HUES6 (cell line): ENCODE data around the gene GPR26.

ENCODE experiments used
- H3K27ac ChIP-seq: 2 replicates; pipeline ENCODE4 v1.7.0; 2013; ENCODE audit warnings: low read depth, mild to moderate bottlenecking, low read length, inconsistent platforms
- H3K27me3 ChIP-seq: 2 replicates; pipeline ENCODE4 v1.6.1; 2013; ENCODE audit warnings: low read length; ENCODE audit not compliant: control insufficient read depth, insufficient read depth
- H3K36me3 ChIP-seq: 2 replicates; pipeline ENCODE4 v1.6.1; 2013; ENCODE audit warnings: low read length; ENCODE audit not compliant: control insufficient read depth, insufficient read depth
- H3K4me1 ChIP-seq: 2 replicates; pipeline ENCODE4 v1.6.1; 2013; ENCODE audit warnings: low read length; ENCODE audit not compliant: control insufficient read depth, insufficient read depth
- H3K4me3 ChIP-seq: 2 replicates; pipeline ENCODE4 v1.5.1; 2013; ENCODE audit warnings: low read depth, low read length
- H3K9ac ChIP-seq: one replicate; pipeline ENCODE4 v1.6.1; 2013; ENCODE audit warnings: mild to moderate bottlenecking, low read length
- H3K9me3 ChIP-seq: 2 replicates; pipeline ENCODE4 v1.6.1; 2013; ENCODE audit warnings: low read depth, low read length; ENCODE audit not compliant: control insufficient read depth, insufficient read depth

The GPR26 gene

GRCh38 chr10:123677556-123677955, 11.4 kb downstream of the GPR26 start:
- H3K9me3 ChIP-seq: no peaks in the 10 kb centered on the region
- H3K4me3 ChIP-seq: no peak overlapping the region
- H3K36me3 ChIP-seq: no peaks in the 10 kb centered on the region
- H3K4me1 ChIP-seq: no peaks in the 10 kb centered on the region
- H3K27ac ChIP-seq: no peak overlapping the region
- no peak overlapping the region for H3K9ac ChIP-seq
- H3K27me3 ChIP-seq: no peaks in the 10 kb centered on the region; the same call in 1 of the 2 replicates

GRCh38 chr10:123678376-123678775, 12.2 kb downstream of the GPR26 start:
- no peaks in the 10 kb centered on the region; the same call in 1 of the 2 replicates for H3K27me3 ChIP-seq
- H3K9me3 ChIP-seq: no peaks in the 10 kb centered on the region
- no peaks in the 10 kb centered on the region for H3K4me1 ChIP-seq
- H3K4me3 ChIP-seq: no peak overlapping the region
- H3K27ac ChIP-seq: no peak overlapping the region
- H3K9ac ChIP-seq: no peak overlapping the region
- no peaks in the 10 kb centered on the region for H3K36me3 ChIP-seq

- Histone ChIP-seq H3K36me3 (no peaks in the 10 kb centered on the region), H3K27me3 (no peaks in the 10 kb centered on the region)
Observed at GRCh38 chr10:123681285-123681684, 15.1 kb downstream of the GPR26 start.

DNA sequence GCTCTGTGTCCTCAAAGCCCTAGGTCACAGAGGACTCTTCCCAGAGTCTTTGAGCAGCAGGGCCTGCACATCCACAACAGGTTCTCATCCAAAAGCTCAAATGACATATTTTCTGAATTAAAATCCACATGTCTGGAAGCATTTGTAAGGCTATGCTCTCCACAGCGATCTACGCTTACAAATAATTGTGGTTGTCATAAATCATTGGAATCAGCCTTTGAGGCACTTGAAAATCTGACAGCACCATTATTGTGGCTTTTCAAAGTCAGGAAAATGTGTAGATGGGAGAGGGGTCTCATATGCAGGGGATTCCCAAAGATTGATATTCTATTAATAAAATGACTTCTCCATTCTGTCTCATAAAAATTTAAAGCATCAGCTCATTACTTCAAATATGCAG, 16.3 kb downstream of the GPR26 start:
- H3K27me3 ChIP-seq: no peaks in the 10 kb centered on the region
- no peak overlapping the region for H3K27ac ChIP-seq
- H3K36me3 ChIP-seq: no peaks in the 10 kb centered on the region
- H3K9me3 ChIP-seq: no peaks in the 10 kb centered on the region
- no peaks in the 10 kb centered on the region for H3K4me1 ChIP-seq
- no peak overlapping the region for H3K9ac ChIP-seq
- no peak overlapping the region for H3K4me3 ChIP-seq

More at GRCh38 chr10:123681285-123681684, 15.1 kb downstream of the GPR26 start:
- Histone ChIP-seq H3K27ac (no peak overlapping the region), H3K4me1 (no peaks in the 10 kb centered on the region), H3K4me3 (no peak overlapping the region), H3K9ac (no peak overlapping the region), H3K9me3 (no peaks in the 10 kb centered on the region)

GRCh38 chr10:123683459-123683858, 17.3 kb downstream of the GPR26 start:
- Histone ChIP-seq H3K9ac (no peak overlapping the region), H3K27ac (no peak overlapping the region), H3K9me3 (no peaks in the 10 kb centered on the region), H3K36me3 (no peaks in the 10 kb centered on the region), H3K4me3 (no peak overlapping the region), H3K4me1 (no peaks in the 10 kb centered on the region), H3K27me3 (no peaks in the 10 kb centered on the region)

DNA sequence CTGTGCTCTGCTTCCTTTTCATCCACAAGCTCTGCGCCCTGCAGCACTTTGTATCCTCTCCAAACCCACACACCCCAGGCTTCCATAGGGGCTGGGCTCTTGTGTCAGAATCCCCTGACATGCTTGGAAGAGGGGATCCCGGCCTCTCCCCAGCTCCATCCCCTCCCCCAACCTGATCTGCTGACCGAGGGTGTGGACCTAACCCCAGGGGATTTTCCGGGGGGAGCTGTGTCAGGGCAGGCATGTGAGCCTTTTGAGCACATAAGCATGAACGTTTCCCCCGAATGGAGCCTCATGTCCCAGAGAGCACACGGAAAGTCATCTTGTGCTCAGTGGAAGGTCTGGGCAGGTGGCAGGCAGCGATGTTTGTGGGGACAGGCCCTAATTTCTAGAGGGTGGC, 17.7 kb downstream of the GPR26 start:
- Histone ChIP-seq H3K27me3 (no peaks in the 10 kb centered on the region), H3K9me3 (no peaks in the 10 kb centered on the region), H3K36me3 (no peaks in the 10 kb centered on the region), H3K27ac (no peak overlapping the region), H3K9ac (no peak overlapping the region), H3K4me1 (no peaks in the 10 kb centered on the region), H3K4me3 (no peak overlapping the region)

GRCh38 chr10:123685260-123685659, 19.1 kb downstream of the GPR26 start:
- no peak overlapping the region for H3K27ac ChIP-seq
- H3K4me1 ChIP-seq: no peaks in the 10 kb centered on the region
- no peak overlapping the region for H3K9ac ChIP-seq
- no peaks in the 10 kb centered on the region for H3K9me3 ChIP-seq
- no peak overlapping the region for H3K4me3 ChIP-seq
- no peaks in the 10 kb centered on the region for H3K36me3 ChIP-seq
- no peaks in the 10 kb centered on the region for H3K27me3 ChIP-seq

DNA sequence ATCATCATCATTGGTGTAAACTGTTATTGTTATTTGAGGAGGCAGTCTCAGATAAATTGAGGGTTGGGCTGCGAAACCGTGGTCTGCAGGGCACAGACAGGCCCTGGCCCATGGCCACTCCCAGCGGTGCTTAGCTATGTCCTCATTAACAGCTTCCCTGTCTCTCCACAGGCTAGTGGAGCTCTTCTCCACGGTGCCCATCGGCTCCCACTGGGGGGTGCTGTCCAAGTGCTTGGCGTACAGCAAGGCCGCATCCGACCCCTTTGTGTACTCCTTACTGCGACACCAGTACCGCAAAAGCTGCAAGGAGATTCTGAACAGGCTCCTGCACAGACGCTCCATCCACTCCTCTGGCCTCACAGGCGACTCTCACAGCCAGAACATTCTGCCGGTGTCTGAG, 21.6 kb downstream of the GPR26 start:
- Histone ChIP-seq H3K27ac (no peak overlapping the region), H3K4me3 (no peak overlapping the region), H3K27me3 (no peaks in the 10 kb centered on the region), H3K4me1 (no peaks in the 10 kb centered on the region), H3K9ac (no peak overlapping the region), H3K36me3 (no peaks in the 10 kb centered on the region), H3K9me3 (no peaks in the 10 kb centered on the region)

DNA sequence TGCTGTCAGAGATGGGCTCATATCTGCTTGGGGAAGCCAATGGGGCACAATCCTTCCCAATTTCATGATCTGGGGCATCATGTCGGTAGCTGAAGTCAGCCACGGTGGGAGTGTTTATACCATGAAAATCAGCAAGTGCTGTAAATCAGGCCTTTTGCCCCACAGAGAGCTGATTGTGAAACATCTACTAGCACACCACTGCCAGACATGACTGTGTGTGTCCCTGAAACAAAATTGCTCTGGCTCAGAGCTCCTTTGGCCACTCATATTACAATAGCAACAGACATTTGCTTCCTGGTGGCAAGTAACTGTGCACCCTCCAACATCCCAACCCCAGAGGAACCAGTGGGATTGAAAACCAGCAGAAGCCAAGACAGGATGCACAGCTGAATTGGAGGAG, 23.7 kb downstream of the GPR26 start:
- Histone ChIP-seq H3K27me3 (peaks cover 9% of the 10 kb centered on the region), H3K4me1 (no peaks in the 10 kb centered on the region), H3K27ac (no peak overlapping the region), H3K9ac (no peak overlapping the region), H3K36me3 (no peaks in the 10 kb centered on the region), H3K9me3 (no peaks in the 10 kb centered on the region), H3K4me3 (no peak overlapping the region)

GRCh38 chr10:123703195-123703790, 37.1 kb downstream of the GPR26 start:
- Histone ChIP-seq H3K4me3 (no peak overlapping the region), H3K36me3 (no peaks in the 10 kb centered on the region)

GRCh38 chr10:123704076-123704475, 37.9 kb downstream of the GPR26 start:
- no peak overlapping the region for H3K27ac ChIP-seq
- no peak overlapping the region for H3K4me3 ChIP-seq
- H3K36me3 ChIP-seq: no peaks in the 10 kb centered on the region
- H3K9ac ChIP-seq: no peak overlapping the region
- no peaks in the 10 kb centered on the region for H3K9me3 ChIP-seq
- no peaks in the 10 kb centered on the region for H3K4me1 ChIP-seq
- H3K27me3 ChIP-seq: 0 out of 2 replicates have a peak, but pooled peaks cover 1% of the 10 kb centered on the region

More at GRCh38 chr10:123703195-123703790, 37.1 kb downstream of the GPR26 start:
- no peak overlapping the region for H3K9ac ChIP-seq
- H3K27me3 ChIP-seq: no peaks in the 10 kb centered on the region
- H3K4me1 ChIP-seq: no peaks in the 10 kb centered on the region
- H3K9me3 ChIP-seq: no peaks in the 10 kb centered on the region
- no peak overlapping the region for H3K27ac ChIP-seq
